ENCODE data around the gene IL27RA.
"Not testable (repeated sequence)": the region's sequence is repeated elsewhere in the genome, so short reads cannot be mapped to it uniquely, and the experiment has no call there.

Gene IL27RA

DNA sequence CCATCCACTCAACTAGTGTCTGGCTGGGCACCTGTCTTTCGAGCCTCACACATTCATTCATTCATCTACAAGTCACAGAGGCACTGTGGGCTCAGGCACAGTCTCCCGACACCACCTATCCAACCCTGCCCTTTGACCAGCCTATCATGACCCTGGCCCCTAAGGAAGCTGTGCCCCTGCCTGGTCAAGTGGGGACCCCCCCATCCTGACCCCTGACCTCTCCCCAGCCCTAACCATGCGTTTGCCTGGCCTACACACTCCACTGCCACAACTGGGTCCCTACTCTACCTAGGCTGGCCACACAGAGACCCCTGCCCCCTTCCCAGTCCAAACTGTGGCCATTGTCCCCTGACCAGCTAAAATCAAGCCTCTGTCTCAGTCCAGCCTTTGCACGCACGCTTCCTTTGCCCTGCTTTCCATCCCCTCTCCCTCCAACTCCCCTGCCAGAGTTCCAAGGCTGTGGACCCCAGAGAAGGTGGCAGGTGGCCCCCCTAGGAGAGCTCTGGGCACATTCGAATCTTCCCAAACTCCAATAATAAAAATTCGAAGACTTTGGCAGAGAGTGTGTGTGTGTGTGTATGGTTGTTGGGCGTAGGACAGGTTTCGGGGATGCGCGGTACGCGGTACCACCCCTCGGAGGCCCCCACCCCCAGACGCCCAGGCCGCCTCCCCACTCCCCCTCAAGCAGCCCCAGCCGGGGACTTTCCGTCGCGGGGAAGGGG is 404 bp upstream of the IL27RA start:
- no peak for DNase-seq

DNA sequence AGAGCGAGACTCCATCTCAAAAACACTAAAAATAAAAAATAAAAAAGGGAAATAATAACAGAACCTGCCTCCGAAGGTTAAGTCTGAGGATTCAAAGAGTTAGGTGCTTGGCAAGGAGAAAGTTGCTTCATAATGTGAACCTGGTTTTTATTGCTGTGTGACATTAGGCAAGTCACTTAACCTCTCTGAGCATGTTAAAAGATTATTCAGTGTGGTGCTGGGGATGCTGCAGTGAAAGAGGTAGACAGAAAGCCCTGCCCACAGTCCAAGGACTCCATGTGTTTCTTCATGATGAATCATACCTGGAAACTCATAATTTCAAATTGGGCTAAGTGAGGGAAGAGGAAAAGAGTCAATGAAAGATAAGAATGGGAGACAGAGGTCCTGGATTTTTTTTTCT is 2.4 kb downstream of the IL27RA start:
- no peak for DNase-seq

DNA sequence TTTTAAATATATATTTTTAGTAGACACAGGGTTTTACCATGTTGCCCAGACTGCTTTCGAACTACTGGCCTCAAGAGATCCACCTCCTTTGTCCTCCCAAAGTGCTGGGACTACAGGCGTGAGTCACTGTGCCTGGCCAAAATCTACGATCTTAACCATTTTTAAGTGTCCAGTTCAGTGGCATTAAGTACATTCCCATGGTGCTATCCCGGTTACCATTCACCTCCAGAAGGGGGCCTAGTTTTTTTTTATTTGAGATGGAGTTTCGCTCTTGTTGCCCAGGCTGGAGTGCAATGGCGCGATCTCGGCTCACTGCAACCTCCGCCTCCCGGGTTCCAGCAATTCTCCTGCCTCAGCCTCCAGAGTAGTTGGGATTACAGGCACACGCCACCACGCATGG is 3.6 kb downstream of the IL27RA start:
- not testable (repeated sequence) for DNase-seq

DNA sequence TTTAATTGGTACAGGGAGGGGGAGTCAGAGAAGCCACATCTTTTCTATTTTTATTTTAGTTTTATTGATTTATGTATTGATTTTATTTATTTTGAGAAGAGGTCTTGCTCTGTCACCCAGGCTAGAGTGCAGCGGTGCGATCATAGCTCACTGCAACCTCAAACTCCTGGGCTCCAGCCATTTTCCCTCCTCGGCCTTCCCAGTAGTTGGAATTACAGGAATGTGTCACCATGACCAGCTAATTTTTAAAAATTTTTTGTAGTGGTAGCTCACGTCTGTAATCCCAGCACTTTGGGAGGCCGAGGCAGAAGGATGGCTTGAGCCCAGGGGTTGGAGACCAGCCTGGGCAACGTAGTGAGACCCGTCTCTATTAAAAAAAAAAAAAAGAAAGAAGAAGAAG is 4.1 kb downstream of the IL27RA start:
- DNase-seq, result no peak

DNA sequence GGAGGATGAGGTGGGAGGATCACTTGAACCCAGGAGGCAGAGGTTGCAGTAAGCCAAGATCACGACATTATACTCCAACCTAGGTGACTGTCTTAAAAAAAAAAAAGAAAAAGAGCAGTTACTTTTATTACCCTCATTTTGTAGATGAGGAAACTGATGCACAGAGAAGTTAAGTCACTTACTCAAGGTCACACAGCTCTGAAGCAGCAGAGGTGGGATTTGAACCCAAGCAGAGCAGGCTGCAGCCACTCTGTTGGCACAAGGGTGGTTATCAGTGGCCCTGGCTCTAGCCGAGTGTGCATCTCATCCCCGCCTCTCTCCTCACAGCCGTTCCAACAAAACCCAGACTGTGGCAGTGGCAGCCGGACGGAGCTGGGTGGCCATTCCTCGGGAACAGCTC is 7.6 kb downstream of the IL27RA start:
- DNase-seq, result no peak

DNA sequence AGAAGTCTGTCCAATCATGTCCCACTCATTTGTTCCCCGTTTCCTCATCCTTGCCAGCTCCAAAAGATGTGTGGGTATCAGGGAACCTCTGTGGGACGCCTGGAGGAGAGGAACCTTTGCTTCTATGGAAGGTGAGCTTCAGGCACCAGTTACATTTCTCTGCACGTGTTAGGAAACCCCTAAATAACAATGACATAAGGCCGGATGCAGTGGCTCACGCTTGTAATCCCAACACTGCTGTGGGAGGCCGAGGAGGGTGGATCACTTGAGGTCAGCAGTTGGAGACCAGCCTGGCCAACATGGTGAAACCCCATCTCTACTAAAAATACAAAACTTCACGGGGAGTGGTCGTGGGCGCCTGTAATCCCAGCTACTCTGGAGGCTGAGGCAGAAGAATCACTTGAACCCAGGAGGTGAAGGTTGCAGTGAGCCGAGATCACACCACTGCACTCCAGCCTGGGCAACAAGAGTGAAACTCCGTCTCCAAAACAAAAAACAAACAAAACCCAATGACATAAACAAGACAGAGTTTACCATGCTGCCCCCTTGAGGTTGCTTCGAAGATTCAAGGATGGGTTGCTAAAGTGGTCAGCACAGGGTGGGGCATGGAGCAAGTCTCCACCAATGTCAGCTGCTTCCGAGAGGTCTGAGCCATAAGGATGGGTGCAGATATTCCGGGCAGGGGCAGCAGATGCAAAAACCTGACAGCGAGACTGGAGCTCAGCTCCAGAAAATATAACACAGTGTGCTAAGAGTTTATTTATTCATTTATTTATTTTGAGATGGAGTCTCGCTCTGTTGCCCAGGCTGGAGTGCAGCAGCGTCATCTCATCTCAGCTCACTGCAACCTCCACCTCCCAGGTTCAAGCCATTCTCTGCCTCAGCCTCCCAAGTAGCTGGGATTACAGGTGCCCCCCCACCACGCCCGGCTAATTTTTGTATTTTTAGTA is 11.4 kb downstream of the IL27RA start:
- DNase-seq, result peak in 1 of 2 donors; percentile 46

DNA sequence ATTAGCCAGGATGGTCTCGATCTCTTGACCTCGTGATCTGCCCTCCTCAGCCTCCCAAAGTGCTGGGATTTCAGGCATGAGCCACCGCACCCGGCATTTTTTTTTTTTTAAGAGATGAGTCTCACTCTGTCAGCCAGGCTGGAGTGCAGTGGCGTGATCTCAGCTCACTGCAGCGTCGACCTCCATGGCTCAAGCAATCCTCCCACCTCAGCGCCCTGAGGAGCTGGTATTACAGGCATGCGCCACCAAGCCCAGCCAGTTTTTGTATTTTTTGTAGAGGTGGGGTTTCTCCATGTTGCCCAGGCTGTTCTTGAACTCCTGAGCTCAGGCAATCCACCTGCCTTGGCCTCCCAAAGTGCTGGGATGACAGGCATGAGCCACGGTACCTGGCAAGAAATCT is 16.3 kb downstream of the IL27RA start:
- not testable (repeated sequence) for DNase-seq

DNA sequence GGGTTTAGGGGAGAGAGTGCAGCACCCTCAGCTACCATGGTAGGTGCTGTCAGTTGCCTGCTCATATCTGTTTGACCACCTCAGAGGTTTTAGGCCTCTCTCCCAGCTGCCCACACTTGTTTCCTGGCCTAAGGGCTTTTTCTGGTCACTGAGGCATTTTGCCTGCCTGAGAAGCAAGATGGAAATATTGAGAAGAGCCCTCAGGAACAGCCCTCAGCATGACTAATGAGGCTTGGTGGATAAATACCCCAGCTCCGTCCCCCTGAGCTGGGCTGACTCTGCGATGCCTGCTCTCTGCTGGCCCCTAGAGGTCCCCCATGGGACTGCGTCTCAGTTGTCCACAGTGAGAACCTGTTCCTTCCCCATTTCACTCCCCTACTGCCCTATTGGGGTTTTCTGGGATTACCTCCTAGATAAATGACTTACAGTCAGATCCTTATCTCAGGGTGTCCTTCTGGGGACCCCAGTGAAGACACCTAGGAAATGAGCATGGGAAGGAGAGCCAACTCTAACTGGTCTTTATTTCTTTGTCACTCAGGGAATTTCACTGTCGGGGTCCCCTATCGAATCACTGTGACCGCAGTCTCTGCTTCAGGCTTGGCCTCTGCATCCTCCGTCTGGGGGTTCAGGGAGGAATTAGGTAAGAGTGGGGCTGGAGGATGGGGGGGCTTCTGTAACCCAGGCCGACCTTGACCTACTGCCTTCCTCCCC is 17.0 kb downstream of the IL27RA start:
- peak; percentile 85 to 86 for DNase-seq

DNA sequence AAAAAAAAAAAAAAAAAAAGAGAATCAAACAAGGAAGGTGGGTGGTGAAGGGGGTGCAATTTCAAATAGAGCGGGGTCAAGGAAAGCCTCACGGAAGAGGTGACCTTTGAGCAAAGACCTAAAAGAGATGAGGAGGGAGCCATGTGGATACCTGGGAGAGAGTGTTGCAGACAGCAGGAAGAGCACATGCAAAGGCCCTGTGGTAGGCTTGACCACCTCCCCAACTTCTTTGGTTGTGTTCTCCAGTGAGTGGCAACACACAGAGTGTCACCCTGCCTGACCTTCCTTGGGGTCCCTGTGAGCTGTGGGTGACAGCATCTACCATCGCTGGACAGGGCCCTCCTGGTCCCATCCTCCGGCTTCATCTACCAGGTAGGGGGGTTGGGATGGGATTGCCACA is 18.9 kb downstream of the IL27RA start:
- DNase-seq, result no peak

DNA sequence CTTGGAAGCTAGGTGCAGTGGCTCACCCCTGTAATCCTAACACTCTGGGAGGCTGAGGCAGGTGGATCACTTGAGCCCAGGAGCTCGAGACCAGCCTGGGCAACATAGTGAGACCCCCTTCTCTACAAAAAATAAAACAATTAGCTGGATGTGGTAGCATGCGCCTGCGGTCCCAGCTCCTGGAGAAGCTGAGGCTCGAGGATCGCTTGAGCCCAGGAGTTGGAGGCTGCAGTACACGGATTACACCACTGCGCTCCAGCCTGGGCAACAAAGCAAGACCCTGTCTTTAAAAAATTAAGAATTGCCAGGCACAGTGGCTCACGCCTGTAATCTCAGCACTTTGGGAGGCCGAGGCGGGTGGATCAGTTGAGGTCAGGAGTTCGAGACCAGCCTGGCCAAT is 19.4 kb downstream of the IL27RA start:
- not testable (repeated sequence) for DNase-seq

DNA sequence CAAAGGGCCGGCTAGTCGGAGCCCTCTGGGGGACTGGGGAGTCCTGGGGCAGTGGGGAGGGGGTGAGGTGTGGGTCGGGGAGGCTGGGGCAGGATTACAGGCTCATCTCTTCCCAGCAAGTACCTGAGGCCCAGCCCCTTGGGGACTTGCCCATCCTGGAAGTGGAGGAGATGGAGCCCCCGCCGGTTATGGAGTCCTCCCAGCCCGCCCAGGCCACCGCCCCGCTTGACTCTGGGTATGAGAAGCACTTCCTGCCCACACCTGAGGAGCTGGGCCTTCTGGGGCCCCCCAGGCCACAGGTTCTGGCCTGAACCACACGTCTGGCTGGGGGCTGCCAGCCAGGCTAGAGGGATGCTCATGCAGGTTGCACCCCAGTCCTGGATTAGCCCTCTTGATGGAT is 20.4 kb downstream of the IL27RA start:
- DNase-seq, result no peak

DNA sequence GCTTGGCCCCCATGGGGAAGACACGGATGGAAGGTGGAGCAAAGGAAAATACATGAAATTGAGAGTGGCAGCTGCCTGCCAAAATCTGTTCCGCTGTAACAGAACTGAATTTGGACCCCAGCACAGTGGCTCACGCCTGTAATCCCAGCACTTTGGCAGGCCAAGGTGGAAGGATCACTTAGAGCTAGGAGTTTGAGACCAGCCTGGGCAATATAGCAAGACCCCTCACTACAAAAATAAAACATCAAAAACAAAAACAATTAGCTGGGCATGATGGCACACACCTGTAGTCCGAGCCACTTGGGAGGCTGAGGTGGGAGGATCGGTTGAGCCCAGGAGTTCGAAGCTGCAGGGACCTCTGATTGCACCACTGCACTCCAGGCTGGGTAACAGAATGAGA is 20.9 kb downstream of the IL27RA start:
- no peak for DNase-seq

DNA sequence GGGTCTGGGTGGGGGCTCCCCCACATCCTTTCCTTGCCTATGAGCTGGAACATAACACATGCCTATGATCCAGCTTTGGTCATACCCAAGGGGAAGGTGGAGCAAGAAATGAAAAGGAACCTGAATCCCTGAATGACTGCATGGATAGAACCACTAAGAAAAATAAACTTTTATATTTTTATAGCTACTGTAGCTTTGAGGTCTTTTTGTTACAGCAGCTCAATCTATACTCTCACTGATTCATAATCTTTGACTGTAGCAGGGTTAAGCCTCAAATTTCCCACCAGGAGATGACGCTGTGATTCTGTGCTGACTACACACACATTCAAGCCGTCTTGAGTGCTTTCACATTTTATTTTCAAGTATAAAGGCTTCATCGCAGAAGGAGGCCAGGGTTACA is 21.5 kb downstream of the IL27RA start:
- DNase-seq, result no peak

DNA sequence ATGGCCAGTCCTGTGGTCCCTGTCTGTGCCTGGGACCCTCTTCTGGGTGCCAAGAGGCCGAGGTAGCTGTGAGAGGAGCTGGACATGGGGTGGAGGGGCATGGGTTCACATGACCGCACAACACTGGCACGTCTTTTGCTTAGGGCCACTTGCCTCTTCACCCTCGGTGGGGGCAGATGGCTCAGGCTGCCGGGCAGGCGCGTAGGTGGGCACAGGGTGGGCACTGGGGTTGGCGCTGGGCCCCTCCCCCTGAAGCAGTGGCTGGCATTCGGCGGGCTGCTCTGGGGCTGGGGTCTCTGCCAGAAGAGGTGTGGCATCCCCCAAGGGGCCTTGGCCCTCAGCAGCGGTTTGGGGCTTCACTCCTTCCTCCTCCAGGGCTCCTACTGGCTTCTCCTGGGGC is 21.9 kb downstream of the IL27RA start:
- no peak for DNase-seq

DNA sequence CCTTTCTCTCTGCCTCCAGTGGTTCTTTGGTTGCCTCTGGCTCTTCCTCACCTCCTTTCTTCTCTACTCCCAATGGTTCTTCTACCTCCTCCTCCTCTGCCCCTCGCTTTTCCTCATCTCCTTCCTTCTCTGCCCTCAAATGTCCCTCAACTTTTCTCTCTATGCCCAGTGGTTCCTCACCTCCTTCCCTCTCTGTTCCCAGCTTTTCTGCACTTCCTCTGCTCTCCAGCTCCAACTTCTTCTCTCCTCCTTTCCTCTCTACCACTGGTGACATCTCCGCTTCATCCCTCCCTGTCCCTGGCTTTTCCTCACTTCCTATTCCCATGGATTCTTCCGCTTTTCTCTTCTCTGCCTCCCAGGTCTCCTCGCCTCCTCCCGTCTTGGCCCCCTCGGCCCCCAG is 22.5 kb downstream of the IL27RA start:
- no peak for DNase-seq

DNA sequence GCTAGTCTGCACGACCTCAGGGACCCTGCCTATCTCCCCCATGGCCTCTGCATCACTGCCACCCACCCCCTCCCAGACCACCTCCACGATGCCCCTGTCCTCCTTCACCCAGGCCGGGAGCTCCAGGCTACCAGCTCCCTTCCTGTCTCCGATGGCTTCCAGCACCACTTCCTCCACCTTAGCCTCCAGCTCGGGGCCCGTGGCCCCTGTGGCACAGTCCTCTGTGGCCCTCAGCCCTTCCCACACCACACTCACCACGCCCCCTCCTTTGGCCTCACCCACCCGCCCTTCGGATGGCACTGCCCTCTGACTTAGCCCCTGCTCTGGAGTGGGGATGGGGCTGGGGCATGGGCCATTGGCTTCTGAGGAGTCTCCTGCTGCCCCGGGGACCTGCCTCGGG is 23.2 kb downstream of the IL27RA start:
- no peak for DNase-seq

DNA sequence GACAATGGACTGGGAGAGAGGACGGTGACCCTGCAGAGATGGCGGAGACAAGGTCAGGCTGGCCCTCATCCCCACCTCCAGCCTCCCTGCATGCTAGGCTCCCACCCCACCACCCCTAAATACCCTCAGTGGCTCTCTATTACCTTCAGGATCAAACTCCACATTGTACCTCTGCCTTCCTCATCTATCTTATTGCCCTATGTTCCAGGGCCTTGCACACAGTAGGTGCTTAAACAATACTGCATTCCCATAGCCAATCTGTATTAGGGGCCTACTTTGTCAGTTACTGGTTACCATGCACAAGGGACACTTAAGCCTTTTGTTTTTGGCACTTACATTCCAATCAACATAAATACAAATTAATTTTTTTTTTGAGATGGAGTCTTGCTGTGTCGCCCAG is 23.8 kb downstream of the IL27RA start:
- DNase-seq, result no peak

DNA sequence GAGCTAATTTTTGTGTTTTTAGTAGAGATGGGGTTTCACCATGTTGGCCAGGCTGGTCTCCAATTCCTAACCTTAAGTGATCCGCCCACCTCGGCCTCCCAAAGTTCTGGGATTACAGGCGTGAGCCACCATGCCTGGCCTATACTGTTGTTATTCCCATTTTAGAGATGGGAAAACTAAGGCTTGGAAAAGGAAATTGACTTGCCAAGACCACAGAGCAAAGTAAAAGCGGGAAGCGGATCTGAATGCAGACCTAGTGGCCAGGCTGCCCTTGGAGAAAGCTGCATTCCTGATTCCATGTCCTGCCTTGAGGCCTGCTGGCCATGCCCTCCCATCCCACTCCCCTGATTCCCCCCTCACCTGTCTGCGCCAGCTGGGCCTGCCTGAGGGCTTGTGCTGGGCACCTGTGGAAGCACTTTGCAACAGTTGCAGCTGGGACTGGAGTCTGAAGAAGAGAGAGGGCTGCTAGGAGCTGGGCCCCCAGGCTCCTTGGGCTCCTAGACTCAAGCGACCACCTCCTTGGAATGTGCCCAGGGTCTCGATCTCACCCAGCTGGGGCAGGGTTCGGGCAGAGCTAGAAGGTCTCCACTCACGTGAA is 24.6 kb downstream of the IL27RA start:
- no peak for DNase-seq

DNA sequence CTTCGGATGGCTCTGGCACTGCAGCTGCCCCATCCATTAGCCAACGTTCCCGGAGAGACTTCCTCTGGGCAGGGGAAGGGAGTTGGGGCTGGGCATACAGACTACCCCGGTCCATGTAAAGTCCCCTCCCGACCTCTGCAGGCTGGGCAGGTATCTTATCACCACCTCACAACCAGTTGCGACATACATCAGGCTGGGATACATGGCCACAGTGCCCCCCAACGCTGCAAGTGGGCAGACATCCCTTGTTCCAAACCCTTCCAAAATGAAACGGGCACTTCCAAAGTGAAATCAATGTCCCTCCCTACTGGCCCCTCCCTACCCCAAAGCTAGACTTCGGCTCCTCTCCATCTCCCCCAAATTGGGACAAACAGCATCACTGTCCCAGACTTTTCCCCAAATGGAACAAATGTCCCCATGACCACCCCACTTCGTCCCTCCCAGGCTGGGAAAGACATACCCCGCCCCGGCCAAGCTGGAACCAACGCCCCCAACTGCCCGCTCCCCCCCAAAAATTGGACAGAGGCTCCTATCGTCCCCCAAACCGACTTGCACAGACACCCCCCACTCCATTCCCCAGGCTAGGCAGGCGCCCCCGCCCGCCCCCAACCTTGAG is 25.3 kb downstream of the IL27RA start:
- DNase-seq, result no peak

DNA sequence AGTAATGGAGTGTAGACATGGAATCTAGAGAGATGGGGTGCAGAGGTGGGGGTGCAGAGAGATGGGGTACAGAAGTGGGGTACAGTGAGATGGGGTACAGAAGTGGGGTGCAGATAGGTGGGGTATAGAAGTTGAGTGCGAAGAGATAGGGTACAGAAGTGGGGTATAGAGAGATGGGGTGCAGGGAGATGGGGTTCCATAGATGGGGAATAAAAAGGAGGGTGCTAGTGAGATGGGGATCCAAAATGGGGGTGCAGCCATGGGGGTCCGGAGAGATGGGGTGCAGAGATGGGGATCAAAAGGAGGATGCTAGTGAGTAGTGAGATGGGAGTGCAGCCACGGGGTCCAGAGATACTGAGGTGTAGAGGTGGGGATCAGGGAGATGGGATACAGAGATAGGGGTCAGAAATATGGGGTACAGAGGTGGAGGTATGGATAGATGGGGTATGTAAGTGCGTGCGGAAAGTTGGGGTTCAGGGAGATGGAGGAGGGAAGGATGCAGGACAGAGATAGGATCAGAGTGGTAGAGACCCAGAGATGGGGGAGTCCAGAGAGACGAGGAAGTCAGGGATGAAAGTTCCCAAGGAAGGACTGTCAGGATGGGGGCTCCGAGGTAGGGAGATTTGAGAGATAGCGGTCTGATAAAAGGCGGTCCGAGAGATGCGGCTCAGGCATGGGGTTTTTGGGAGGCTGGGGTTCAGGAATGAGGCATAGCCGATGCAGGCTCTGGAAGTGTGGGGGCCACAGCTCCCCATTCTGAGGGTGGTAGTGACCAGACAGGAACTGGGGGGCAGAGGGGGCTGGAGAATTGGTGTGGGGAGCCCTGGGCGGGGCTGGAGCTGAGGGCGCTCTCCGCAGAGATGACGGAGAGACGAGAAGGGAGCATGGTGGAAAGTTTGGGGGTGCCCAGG is 26.9 kb downstream of the IL27RA start:
- DNase-seq, result no peak

DNA sequence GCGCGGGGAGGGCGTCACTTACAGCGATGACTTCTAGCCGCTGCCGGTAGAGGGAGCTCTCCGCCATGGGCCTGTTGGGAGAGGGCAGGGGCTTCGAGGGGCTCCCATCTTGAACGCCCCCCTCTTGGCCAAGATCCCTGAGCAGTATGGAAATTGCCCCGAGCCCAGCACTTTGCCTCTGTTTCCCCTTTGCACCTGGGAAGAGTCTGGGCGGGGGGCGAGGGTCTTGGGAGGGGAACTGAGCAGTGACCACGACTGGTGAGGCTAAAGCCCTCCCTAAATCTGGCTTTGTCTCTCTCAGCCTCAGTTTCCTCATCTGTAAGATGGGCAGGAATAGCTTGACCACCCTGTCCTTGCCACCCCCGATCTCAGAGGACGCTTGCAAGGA is 27.5 kb downstream of the IL27RA start:
- peak; percentile 62 to 68 for DNase-seq
